ENCODE data around the gene TECPR1.
"Not testable (repeated sequence)": the region's sequence is repeated elsewhere in the genome, so short reads cannot be mapped to it uniquely, and the experiment has no call there.

The TECPR1 gene

GRCh38 chr7:98224701-98225181, 27.3 kb downstream of the TECPR1 start:
- DNase-seq (ENCODE audit: low read depth in 2 of 2), result no peak

DNA sequence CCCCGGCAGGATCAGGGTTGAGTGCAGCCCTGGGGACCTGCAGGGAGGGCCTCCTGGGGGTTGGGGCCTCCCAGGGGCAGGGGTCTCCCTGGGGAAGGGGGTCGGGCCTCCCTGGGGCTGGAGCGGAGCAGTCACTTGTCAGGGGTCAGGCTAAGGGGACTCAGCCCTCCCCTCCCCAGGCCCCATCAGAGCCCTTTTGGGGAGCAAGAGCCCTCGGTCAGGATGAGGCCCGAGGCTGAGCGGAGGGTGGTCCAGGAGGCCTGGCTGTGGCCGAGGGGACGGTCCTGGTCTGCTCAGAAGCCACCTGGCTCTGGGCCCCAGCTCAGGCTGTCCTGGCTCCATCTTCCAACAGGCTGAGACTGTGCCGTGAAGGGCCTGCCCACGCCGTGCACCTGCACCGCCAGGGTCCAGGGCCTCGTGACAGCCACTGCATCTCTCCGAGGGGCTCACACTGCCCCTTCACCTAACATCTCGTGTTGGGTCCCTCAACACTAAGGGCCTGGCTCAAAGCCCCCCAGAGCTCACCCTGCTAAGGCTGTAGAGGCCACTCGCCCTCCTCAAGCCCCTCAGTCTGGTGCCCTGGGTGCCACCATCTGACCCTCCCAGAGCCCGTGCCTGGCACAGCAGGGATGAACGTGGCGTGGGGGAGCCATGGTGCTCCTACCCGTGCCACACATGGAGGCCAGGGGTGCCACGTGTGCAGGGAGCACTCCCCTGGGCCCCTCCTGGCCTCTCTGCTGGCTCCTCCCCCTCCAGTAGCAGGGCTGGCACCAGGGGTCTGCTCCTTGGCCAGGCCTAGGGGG, 27.9 kb downstream of the TECPR1 start:
- DNase-seq (ENCODE audit: low read depth in 2 of 2), result no peak

GRCh38 chr7:98223351-98223897, 28.6 kb downstream of the TECPR1 start:
- no peak for DNase-seq (ENCODE audit: low read depth in 2 of 2)

GRCh38 chr7:98222533-98223195, 29.4 kb downstream of the TECPR1 start:
- DNase-seq (ENCODE audit: low read depth in 2 of 2), result no peak

DNA sequence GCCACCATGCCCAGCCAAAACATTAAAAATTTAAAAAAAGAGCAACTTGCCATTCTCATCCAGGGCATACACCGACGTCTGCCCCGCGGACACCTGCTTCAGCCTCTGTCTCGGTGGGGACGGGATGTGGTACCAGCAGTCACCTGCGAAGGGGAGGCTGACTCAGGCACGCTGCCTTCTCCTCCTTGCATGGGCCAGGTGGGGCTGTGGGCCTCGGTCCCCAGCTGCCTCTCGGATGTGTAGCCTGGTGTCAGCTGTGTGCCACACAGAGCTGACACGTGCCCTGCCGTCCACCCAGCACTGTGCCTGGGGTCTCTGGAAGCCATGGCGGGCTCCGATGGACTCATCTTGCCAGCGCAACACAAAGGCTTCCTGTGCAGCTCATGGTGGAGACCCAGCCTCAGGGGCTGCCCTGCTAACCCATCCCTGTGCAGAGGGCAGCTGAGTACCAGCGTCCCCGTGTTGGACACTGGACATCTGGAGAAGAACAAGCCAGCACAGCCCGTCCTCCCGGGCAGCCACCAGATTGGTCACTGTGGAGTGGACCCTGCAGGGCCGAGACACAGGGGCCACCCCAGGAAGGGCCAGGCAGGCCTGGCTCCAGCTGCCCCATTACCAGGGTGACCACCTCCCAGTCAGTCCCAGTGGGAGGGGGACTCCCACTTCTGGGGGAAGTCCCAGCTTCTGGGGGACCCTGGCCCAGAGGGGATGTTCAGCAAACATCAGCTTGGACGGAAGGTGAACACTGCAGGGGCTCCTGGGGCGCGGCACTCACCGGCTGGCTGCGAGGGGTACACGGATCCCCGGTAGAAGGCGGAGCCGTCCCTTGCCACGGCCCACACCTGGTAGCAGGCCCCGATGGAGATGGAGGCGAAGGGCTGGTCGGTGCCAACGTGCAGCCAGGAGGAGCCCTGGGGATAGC, 30.2 kb downstream of the TECPR1 start:
- no peak for DNase-seq (ENCODE audit: low read depth in 2 of 2)

- DNase-seq (ENCODE audit: low read depth in 2 of 2), result not testable (repeated sequence)
These were observed 32.6 kb downstream of the TECPR1 start for GRCh38 chr7:98219382-98219781.

DNA sequence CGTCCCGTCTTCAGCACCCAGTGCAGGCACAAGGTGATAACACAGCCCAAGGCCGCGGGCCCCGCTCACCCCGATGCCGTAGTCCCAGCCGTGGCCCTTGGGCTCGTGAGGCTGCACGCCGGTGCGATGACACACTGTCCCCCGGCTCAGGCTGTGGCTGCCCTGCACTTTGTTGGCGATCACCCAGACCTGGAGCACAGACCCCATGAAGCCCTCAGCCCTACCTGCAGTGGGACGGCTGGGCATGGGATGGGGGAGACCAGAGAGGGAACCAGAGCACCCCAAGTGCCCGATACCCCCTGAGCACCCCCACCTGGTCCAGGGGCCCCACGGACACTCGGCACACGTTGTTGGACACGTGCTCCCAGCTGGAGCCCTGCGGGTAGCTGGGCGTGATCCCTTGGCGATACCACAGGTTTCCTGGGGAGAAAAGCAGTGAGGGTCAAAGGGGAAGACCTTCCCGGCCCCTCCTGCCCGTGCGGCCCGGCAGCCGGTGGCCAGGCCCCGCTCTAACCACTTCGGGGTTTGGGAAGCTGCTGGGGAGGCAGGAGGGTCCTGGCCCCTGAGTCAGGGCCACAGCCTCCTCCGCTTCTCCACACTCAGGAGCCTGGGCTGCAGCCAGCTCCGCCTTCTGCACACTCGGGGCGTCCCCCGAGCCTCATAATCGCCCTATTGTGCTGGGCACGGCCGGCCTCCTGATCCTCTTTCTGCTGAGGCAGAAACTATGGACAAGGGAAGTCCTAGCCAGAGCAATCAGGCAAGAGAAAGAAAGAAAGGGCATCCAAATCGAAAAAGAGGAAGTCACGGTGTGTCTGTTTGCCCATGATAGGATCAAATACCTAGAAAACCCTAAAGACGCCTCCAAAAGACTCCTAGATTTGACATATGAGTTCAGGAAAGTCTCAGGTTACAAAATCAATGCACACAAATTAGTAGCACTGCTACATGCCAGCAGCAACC, 34.1 kb downstream of the TECPR1 start:
- DNase-seq (ENCODE audit: low read depth in 2 of 2), result no peak

- no peak for DNase-seq (ENCODE audit: low read depth in 2 of 2)
These were observed 35.0 kb downstream of the TECPR1 start for GRCh38 chr7:98216941-98217622.

- DNase-seq (ENCODE audit: low read depth in 2 of 2), result no peak
These were observed 36.2 kb downstream of the TECPR1 start for GRCh38 chr7:98215561-98216495.

DNA sequence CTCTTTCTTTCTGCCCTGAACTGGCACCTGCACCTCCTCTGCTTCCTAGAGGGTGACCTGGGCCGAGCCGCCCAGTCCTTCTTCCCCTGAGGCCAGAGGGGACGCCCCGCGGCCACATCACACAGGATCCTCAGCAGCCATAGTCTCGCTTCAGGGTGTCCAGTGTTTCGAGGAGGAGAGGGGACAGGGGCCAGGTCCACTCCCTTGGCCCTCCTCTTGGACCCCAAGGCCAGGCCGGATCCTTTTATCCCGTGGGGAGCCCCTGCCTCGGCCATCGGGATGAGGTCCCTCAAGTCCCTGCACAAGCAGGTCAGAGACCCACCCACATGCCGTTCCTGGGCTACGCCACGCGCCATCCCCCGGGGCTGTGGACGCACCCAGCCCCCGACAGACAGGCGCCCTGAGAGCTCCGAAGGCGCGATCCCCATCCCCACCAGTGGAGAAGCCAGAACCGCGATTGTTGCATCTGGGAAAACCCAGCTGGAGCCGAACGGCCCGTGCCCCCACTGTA, 37.2 kb downstream of the TECPR1 start:
- DNase-seq (ENCODE audit: low read depth in 2 of 2), result no peak

DNA sequence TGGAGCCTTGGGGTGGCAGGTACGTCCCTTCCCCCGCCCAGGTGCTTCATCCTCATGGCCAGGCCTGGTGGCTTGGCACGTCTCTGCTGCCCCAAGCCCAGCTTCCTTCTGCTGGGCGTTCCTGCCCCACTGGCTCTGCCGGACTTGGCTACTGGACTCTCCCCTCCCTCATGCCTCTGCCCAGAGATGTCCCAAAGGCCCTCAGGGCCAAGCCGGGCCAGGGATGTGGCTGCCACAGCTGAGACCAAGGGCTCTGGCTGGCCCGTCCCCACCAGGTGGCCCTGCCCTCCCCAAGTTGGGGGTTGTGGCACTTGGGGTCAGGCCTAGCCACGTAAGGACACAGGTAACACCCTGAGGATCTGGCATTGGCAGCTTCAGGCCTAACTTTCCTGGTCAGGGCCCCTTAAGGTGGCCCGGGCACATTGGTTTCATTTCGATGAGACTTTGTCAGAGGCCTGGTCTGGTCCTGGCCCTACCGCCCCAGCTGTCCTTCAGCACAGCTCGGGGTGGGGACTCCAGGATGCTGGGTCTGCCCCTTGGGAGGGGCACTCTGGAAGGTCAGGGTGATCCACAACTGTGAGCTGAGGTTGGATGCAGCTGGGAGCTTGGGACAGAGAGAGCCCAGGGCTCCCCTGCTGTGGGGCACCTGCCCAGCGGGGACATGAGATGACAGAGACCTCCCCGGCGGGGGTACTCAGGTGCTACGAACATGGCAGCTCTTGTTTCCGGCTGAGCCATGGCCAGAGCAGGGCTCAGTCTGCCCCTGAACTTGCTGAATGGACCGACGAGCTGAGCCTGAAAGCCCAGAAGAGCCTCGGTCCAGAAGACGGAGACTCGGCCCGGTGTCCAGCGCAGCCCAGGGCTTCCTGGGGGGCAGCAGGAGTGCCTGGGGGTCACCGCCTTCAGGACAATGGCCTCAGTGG, 37.9 kb downstream of the TECPR1 start:
- no peak for DNase-seq (ENCODE audit: low read depth in 2 of 2)

DNA sequence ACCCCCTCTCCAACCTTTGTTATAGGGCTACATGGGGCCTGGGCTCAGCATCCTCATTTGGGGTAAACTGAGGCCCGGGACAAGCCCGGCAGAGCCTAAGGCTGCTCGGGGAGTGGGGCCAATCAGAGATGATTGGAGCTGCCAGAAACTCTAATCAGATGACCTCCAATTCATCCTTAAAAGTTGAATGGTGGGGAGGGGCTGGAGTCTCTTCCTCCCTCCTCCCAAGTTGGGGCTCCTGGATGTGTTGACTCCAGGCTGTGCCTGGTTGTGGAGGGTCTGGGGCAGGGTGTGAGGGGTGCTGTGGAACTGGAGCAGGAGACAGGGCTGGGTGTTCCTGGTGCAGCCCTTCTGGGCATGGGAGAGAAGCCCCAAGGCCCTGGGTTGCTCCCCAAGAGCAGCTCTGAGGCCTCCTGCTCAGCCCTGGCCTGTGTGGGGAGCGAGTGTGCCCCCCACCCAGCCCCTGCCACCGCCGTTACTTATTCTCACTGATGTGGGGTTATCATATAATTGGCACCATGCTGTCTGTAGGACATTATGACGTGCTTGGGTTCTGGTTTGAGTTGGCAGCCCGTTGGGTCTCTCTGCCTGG, 38.6 kb downstream of the TECPR1 start:
- no peak for DNase-seq (ENCODE audit: low read depth in 2 of 2)

DNA sequence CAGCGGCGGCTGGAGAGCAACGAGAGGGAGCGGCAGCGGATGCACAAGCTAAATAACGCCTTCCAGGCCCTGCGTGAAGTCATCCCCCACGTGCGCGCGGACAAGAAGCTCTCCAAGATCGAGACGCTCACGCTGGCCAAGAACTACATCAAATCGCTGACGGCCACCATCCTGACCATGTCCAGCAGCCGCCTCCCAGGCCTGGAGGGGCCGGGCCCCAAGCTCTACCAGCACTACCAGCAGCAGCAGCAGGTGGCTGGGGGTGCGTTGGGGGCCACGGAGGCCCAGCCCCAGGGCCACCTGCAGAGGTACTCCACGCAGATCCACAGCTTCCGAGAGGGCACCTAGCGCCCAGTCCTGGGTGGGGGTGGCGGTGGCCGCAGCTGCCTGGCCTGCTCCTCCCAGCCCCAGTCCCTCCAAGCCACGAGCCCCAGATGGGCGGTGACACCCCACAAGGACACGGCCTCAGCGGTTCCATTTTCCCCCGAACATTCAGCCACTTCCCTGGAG, 39.4 kb downstream of the TECPR1 start:
- DNase-seq (ENCODE audit: low read depth in 2 of 2), result no peak

DNA sequence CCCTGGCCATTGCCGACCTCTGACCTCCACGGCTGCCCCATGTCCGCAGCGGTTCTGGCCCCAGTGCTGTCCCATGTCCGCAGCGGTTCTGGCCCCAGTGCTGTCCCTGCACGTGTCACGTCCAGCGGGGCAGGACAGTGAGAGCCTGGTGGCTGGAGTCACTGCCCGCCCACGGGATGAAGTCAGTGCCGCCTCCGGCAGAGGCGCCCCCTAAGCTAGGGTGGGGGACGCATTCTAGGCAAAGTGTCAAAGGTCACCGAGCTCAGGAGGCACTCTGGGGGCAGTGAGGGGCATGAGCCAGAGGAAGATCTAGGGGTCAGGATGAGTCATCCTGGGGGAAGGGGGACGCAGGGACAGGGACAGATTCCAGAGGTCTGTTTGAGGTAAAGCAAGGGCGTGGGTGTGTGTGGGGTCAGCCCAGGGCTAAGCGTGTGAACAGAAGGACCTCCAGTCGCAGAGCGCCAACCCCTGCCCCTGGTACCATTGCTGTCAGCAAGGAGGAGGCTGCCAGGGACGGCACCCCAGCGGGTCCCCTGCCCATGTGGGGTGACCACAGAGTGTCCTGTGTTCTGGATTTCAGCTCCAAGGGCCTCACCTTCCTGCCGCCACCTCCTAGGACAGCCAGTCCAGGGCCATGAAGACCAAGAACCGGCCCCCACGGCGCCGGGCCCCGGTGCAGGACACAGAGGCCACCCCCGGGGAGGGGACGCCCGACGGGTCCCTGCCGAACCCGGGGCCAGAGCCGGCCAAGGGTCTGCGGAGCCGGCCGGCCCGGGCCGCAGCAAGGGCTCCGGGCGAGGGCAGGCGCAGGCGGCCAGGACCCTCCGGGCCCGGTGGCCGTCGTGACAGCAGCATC, 40.1 kb downstream of the TECPR1 start:
- DNase-seq (ENCODE audit: low read depth in 2 of 2), result no peak

- DNase-seq (ENCODE audit: low read depth in 2 of 2), result no peak
These were observed 40.8 kb downstream of the TECPR1 start, which contains the start of gene BHLHA15 for GRCh38 chr7:98211221-98211675. BHLHA15 (plus strand) TSS chr7:98211439; CDS start chr7:98212310, 871 bp downstream.

Data from activated CD8-positive, alpha-beta memory T cell treated with anti-CD3 and anti-CD28 coated beads for 4 hours (primary cell).